ENCODE measurements around the gene ACR. TPM values are rescaled to one million over a fixed set of nuclear protein-coding genes. Genes with fewer than 3 reads are reported as not detected.

The ACR gene
- total RNA-seq, 1 donor from 2014 or later: 0.39 TPM

DNA sequence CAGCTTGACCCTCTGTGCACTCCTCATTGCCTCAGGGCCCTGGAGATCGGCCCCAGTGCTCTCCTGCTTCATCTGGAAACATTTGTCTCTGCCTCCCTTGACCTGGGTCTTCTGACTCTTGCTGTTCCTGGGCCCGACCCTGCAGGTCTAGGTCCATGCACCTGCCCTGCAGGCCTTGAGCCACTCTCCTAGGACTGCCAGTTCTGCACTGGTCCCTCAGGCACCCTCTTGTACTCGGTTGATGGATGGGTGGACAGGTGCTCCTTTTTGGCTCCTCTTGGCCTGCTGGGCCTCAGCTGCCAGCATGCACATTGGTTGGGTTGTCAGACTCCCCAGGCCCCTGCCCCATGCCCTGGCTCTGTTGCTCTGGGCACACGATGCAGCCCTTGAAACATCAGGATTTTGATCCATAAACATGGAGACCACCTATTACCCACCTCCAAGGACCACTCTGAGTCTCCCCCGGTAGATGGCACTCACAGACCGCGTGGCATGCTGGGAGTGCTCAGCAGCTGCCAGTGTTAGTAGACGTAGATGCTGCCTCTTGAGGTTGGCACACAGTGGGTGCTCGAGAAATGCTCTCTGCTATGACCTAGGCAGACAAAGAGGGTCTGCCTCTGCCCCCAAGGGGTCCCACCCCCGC lies 20.2 kb upstream of the ACR start:
- no peak for DNase-seq

- no peak for DNase-seq
Measured at GRCh38 chr22:50718352-50718709, 19.7 kb upstream of the ACR start.

DNA sequence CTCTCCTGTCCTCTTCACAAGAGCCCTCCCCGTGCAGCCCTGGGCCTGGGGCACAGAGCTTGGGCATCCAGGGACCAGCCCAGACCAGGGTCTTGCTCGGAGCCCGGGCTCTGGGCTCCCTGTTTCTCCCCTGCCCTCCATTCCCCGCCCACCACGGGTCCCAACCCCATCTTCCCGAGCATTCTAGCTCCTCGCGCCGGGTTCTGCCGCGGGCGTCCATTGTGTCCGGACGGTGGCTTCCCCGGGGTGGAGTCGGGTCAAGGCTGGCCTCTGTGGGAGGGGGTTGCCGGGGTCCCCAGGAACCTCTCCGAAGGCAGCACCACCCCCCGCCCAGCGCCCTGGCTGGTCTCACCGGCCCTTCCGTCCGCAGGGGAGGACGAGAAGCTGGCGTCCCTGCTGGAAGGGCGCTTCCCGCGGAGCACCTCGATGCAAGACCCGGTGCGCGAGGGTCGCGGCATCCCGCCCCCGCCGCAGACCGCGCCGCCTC lies 18.1 kb upstream of the ACR start:
- DNase-seq: no peak

GRCh38 chr22:50720301-50721256 lies 17.4 kb upstream of the ACR start:
- DNase-seq: no peak

DNA sequence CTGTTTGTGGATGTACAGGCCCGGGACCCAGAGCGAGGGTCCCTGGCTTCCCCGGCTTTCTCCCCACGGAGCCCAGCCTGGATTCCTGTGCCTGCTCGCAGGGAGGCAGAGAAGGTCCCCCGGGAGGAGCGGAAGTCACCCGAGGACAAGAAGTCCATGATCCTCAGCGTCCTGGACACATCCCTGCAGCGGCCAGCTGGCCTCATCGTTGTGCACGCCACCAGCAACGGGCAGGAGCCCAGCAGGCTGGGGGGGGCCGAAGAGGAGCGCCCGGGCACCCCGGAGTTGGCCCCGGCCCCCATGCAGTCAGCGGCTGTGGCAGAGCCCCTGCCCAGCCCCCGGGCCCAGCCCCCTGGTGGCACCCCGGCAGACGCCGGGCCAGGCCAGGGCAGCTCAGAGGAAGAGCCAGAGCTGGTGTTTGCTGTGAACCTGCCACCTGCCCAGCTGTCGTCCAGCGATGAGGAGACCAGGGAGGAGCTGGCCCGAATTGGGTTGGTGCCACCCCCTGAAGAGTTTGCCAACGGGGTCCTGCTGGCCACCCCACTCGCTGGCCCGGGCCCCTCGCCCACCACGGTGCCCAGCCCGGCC lies 16.7 kb upstream of the ACR start:
- DNase-seq: no peak

DNA sequence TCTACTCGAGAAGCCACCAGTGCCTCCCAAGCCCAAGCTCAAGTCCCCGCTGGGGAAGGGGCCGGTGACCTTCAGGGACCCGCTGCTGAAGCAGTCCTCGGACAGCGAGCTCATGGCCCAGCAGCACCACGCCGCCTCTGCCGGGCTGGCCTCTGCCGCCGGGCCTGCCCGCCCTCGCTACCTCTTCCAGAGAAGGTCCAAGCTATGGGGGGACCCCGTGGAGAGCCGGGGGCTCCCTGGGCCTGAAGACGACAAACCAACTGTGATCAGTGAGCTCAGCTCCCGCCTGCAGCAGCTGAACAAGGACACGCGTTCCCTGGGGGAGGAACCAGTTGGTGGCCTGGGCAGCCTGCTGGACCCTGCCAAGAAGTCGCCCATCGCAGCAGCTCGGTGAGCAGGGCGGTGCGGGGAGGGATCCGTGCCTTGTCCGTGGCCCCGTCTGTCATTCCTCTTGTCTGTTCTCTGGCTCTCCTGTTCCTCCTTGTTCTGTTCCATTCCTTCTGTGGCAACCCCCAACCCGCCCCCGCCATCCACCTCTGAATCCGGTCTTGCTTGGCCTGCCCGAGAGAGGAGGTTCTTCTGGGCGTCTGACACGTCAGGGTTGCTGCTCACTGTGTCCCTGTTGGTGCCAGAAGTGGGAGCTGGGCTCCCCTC lies 15.8 kb upstream of the ACR start:
- no peak for DNase-seq

GRCh38 chr22:50722716-50723428 lies 15.1 kb upstream of the ACR start:
- DNase-seq: no peak

- no peak for DNase-seq
Measured at GRCh38 chr22:50723991-50724390, 14.0 kb upstream of the ACR start.

DNA sequence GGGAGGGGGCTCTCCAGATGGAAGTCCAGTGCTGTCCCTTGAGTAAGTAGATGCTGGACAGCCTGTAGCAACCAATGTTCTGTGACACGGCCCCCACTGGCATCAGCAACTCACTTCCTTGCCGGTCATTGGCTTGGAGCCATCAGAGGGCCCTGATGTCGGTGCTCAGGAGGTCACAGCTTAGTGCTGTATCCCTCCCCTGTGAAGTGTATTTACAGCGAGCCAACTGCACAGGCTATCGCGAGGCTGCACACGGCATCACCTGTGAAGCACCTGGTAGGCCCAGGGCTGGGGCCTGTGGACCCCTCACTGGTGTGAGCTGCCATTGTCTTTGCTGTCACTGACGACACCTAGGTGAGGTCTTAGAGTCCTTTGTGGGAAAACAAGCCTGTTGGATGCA lies 13.4 kb upstream of the ACR start:
- no peak for DNase-seq

GRCh38 chr22:50725597-50725996 lies 12.4 kb upstream of the ACR start:
- DNase-seq: no peak

DNA sequence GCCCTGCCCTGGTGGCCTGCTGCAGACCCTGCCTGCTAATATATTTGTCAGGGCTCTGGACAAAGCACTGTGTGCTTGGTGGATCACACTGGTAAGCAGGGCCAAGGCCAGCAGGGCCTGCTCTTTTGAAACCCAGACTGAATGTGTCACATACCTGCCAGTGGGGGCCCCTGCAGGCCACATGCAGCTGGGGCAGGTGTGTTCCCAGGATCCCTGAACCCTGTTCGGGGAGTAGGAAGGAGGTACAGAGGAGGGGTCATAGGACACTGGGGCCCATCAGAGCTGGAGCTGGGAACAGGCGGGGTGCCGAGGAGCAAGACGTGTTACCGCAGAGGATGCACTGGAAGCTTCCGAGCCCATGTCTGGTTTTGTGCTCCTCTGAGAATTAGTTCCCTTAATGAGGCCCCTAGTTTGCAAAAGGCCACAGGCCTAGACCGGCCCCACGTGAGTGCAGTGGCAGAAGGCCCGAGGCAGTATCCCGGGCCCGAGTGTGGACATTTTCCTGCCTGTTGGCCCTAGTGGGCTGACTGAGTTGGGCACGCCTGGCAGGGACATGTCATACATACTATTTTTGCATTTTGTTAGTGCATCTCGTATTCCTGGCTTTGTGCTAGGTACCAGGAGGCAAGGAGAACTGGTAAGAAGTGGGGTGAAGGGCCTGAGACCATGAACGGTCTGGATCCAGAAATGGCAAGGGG lies 11.2 kb upstream of the ACR start:
- DNase-seq: no peak

GRCh38 chr22:50727678-50728522 lies 10.1 kb upstream of the ACR start:
- DNase-seq: no peak

DNA sequence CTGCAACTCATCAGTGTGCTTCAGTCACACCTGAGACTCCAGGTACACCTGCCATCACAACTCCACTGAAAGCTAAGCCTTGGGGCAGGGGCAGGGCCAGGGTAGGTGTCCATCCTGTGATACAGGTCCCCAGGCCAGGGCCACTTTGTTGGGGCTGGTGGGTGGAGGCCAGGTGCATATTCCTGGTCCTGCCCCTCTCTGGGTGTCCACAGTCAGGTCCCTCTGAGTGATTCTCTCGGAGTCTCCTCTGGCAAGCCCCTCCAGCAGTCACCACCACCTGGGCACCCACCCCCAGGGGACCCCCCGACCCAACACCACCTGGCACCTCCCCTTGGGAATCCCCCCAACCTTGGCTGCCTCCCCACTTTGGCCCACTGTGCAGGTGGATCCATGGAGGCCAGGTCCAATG lies 9.5 kb upstream of the ACR start:
- DNase-seq: no peak

DNA sequence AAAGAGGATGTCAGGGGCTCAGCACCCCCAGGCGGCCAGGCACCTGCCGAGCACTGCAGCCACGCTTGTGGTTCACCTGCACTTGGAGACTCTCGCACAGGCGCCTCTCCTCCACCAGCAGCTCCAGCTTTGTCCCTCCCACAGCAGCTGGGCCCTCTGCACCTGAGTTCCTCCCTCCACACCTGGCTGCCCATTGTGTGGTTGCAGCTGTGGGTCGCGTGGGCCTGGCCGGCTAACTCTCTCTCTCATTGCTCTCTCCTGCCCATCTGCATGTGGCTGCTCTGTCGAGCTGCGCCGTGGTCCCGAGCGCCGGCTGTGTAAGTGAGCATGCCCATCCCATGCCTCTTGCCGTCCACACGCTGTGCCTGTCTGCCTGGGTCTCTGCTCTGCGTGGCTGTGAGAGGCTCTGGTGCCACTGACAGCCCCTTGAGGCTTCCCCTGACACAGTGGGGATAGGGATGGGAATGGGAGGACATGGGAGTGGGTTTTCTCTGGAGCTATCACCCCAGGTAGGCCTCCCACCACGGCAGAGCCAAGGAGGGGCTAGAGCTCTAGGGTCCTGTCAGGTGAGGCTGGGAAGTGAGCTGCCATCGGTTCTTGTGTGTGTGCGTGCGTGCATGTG lies 8.5 kb upstream of the ACR start:
- DNase-seq: no peak

DNA sequence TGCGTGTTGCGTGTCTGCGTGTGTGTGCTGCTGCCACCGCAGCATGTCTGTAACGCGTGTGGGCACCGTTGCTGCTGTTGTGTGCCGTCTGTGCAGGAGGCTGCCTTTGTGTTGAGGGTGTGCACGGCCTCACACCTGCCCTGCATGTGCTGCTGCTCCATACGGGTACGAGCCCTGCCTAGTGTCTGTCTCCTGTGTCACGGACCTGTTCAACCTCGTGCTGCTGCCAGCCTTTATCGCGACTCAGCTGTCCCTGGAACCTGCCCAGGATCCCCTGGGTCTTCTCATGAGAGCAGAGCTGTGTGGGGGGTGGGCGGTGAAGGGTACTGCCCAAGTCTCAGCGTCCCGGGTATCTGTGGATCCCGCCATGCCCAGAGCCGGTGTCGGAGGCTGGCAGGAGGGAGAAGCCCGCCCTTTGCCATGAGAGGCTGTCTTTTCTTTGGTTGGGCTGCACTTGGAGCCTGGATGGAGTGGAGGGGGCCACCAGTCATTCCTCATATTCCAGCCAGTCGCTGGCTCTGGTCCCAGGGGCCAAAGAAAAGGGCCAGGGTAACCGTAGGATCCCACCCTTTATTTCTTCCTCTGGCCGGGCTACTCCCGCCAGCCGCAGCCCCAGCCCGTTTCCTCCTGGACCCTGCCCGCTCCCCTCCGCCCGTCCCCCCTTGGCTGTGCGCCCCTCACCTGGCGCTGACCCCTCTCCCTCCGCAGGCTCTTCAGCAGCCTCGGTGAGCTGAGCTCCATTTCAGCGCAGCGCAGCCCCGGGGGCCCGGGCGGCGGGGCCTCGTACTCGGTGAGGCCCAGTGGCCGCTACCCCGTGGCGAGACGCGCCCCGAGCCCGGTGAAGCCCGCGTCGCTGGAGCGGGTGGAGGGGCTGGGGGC lies 7.8 kb upstream of the ACR start:
- no peak for DNase-seq

- no peak for DNase-seq
Measured at GRCh38 chr22:50730941-50731661, 6.9 kb upstream of the ACR start.

- DNase-seq: no peak
Measured at GRCh38 chr22:50731811-50732624, 6.0 kb upstream of the ACR start.

Data from skin of body (tissue), 2 donors.